GM23338 (cell line): ENCODE results near the gene HSPA12B.

ENCODE experiments used
- CREB1 ChIP-seq: fragments of 250-450 bp; sonication (Bioruptor Pico); IDR thresholded peaks from 2 replicates; pipeline ENCODE4 v1.5.0; 2020; ENCODE audit warnings: low read depth, mild to moderate bottlenecking, moderate library complexity
- EZH2 ChIP-seq: fragments of 200-600 bp; sonication (generic); IDR thresholded peaks from one replicate; pipeline ENCODE4 v1.8.0; 2017; ENCODE audit warnings: antibody characterized with exemption, mild to moderate bottlenecking, low read depth; ENCODE audit not compliant: unreplicated experiment
- EZH2phosphoT487 ChIP-seq: fragments of 200-600 bp; sonication (generic); IDR thresholded peaks from one replicate; pipeline ENCODE4 v1.8.1; 2018; ENCODE audit warnings: antibody characterized with exemption; ENCODE audit not compliant: unreplicated experiment
- JUNB ChIP-seq: IDR thresholded peaks from one replicate; pipeline ENCODE4 v1.6.1; 2016; ENCODE audit warnings: antibody characterized with exemption; ENCODE audit not compliant: unreplicated experiment
- ZNF114 ChIP-seq: fragments of 250-450 bp; sonication (Bioruptor Pico); IDR thresholded peaks from 2 replicates; pipeline ENCODE4 v1.5.0; 2020; ENCODE audit warnings: mild to moderate bottlenecking, moderate library complexity
- TF ChIP-seq, protein P1 (sequence below), 2 experiments: fragments of 200-600 bp in 1 of 2; sonication (generic) in 1 of 2; conservative IDR thresholded peaks; 2 replicates each; pipeline versions ENCODE4 v1.5.1 to v1.6.1; 2016 to 2017; ENCODE audit warnings: antibody characterized with exemption in 2 of 2, low read depth in 2 of 2, mild to moderate bottlenecking in 2 of 2, moderate library complexity in 1 of 2

DNA sequence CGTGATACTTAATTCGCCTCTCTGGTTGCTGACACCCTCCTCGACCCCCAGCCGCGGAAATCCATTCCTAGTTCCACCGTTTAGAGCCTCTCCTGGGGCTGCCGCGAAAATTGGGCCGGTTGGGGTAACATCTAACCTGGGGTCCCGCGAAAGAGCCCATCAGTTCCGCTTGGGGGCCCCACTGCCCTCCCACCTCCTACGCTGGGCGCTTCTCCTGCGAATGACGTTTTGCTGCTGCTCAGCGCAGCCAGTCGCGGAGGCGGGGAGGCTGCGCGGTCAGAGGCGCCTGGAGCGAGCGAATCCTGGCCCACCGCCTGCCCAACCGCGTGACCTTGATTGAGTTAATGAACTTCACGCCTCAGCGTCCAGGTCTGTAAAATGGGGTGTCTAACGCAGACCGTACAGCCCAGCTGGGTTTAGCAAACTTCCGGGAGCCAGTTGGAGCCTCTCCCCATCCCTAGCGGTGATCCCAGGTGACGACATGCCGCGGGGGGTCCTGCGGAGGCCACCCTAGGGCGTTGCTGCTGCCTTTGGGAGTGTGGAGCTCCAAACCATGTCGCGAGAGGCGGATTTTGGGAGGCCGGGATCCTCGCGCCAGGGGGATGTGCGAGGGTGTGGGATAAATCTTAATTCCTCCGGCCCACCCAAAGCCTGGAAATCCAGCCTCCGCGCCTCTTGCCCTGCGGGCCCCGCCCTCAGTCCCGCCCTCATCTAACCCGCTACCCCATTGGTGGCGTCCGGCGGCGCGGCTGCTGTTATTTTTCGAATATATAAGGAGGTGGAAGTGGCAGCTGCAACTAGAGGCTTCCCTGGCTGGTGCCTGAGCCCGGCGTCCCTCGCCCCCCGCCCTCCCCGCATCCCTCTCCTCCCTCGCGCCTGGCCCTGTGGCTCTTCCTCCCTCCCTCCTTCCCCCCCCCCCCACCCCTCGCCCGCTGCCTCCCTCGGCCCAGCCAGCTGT, 63.3 kb downstream of the HSPA12B start, which contains the start of gene CDC25B:
- TF ChIP-seq, protein P1, sequence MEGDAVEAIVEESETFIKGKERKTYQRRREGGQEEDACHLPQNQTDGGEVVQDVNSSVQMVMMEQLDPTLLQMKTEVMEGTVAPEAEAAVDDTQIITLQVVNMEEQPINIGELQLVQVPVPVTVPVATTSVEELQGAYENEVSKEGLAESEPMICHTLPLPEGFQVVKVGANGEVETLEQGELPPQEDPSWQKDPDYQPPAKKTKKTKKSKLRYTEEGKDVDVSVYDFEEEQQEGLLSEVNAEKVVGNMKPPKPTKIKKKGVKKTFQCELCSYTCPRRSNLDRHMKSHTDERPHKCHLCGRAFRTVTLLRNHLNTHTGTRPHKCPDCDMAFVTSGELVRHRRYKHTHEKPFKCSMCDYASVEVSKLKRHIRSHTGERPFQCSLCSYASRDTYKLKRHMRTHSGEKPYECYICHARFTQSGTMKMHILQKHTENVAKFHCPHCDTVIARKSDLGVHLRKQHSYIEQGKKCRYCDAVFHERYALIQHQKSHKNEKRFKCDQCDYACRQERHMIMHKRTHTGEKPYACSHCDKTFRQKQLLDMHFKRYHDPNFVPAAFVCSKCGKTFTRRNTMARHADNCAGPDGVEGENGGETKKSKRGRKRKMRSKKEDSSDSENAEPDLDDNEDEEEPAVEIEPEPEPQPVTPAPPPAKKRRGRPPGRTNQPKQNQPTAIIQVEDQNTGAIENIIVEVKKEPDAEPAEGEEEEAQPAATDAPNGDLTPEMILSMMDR (conservative IDR thresholded peaks at IDR 0.05; ENCODE audit: low read depth in 2 of 2) = peak; percentile 15 to 46; a peak in 3 of 4 replicates
- TF ChIP-seq EZH2 = no peak
- TF ChIP-seq ZNF114 = no peak
- TF ChIP-seq JUNB = no peak
- TF ChIP-seq EZH2phosphoT487 = no peak
- TF ChIP-seq CREB1 (CRISPR knock-in tag) = peak; percentile 70
